Spleen (tissue), 11 donors: ENCODE results near the gene TAGAP. TPM values are rescaled to one million over a fixed set of nuclear protein-coding genes. Genes with fewer than 3 reads are reported as not detected.

ENCODE experiments used
- DNase-seq: peaks from one replicate; pipeline ENCODE4 v3.0.0-alpha.2; 2020
- H3K27ac ChIP-seq, 8 donors: fragments of 200-600 bp; sonication (generic) in 7 of 8; 1 replicate in 4 of 8; 2 replicates in 4 of 8; pipeline versions ENCODE4 v1.5.0 to v1.8.0; 2016 to 2021; ENCODE audit warnings: inconsistent platforms in 4 of 8, mild to moderate bottlenecking in 4 of 8, moderate library complexity in 1 of 8
- H3K27me3 ChIP-seq, 7 donors: fragments of 200-600 bp; sonication (generic) in 6 of 7; replicated peaks in 1 of 7; 1 replicate in 4 of 7; 2 replicates in 3 of 7; pipeline versions ENCODE4 v1.5.0 to v1.8.0; 2016 to 2021; ENCODE audit warnings: inconsistent platforms in 3 of 7, mild to moderate bottlenecking in 1 of 7
- H3K36me3 ChIP-seq, 6 donors: fragments of 200-600 bp; sonication (generic) in 5 of 6; 1 replicate in 4 of 6; 2 replicates in 2 of 6; pipeline versions ENCODE4 v1.5.0 to v1.8.0; 2016 to 2021; ENCODE audit warnings: inconsistent platforms in 2 of 6
- H3K4me1 ChIP-seq, 6 donors: fragments of 200-600 bp; sonication (generic) in 5 of 6; 1 replicate in 3 of 6; 2 replicates in 3 of 6; pipeline versions ENCODE4 v1.5.0 to v1.8.0; 2016 to 2021; ENCODE audit warnings: inconsistent platforms in 3 of 6
- H3K4me3 ChIP-seq, 8 donors: fragments of 200-600 bp; sonication (generic) in 7 of 8; 1 replicate in 4 of 8; 2 replicates in 4 of 8; pipeline versions ENCODE4 v1.5.0 to v1.8.0; 2016 to 2021; ENCODE audit warnings: inconsistent platforms in 4 of 8, mild to moderate bottlenecking in 4 of 8, moderate library complexity in 2 of 8
- H3K9me3 ChIP-seq, 8 donors: fragments of 200-600 bp; sonication (generic) in 7 of 8; 1 replicate in 4 of 8; 2 replicates in 4 of 8; pipeline versions ENCODE4 v1.5.0 to v1.8.0; 2016 to 2021; ENCODE audit warnings: inconsistent platforms in 4 of 8
- CTCF ChIP-seq, 11 experiments: fragments of 200-600 bp in 7 of 11; fragments of 450-650 bp in 4 of 11; sonication (generic) in 4 of 11; IDR thresholded peaks in 8 of 11; conservative IDR thresholded peaks in 3 of 11; 1 replicate in 7 of 11; 2 replicates in 4 of 11; pipeline versions ENCODE4 v1.4.0 to v1.8.0; 2016 to 2021; ENCODE audit warnings: antibody characterized with exemption in 11 of 11, inconsistent platforms in 4 of 11, mild to moderate bottlenecking in 1 of 11
- POLR2A ChIP-seq, 3 donors: fragments of 450-650 bp; IDR thresholded peaks; one replicate each; pipeline ENCODE4 v1.5.1; 2017; ENCODE audit warnings: antibody characterized with exemption in 3 of 3, mild to moderate bottlenecking in 1 of 3
- POLR2AphosphoS5 ChIP-seq, 3 donors: sonication (generic); formaldehyde crosslinking; IDR thresholded peaks; one replicate each; pipeline ENCODE4 v1.5.1; 2017; ENCODE audit warnings: antibody characterized with exemption in 3 of 3
- WGBS, 5 donors: extraction: QIAGEN DNeasy Blood & Tissue Kit in 3 of 5; methylation state at CpG; one replicate each; pipeline versions ENCODE4 v1.1.5 to v1.1.7; 2013 to 2018; 5-methylcytosine and 5-hydroxymethylcytosine counted together
- intact Hi-C: fragments of 100-400 bp; cut with DNase I; formaldehyde crosslinking; loops from one replicate; pipeline ENCODE4 v1.15.0; 2023; ENCODE audit warnings: low total_unique reads
- polyA plus RNA-seq, 3 donors: library from polyadenylated mRNA; stranded (reverse); fragments of 200-250 nt; gene quantifications; one replicate each; pipeline ENCODE4 v1.2.1, GENCODE V29; 2013
- total RNA-seq, 7 donors: library from RNA; depleted of rRNA in 3 of 7; stranded (reverse); fragments of >200 nt in 3 of 7; fragmentation: NEBNext Ultra II Directional in 4 of 7; extraction: Animal tissue kit (Norgen Biotek cat#: 25700) in 4 of 7; gene quantifications; one replicate each; pipeline versions ENCODE4 v1.1.0 to v1.2.1, GENCODE V29; 2016 to 2021
- donor health status: healthy with polysubstance abuse.
- donor health status: DM: no; HTN: no; CAD: no; lungs with moderate emphysema.
- donor health status: DM: no; HTN: no; CAD: no.
- donor health status: Bipolar disorder and iron deficiency.
- donor health status: healthy.
- donor health status: DM: no; HTN: no; CAD: no.
- donor health status: DM: yes; HTN: yes; CAD: no.

TAGAP gene
- total and polyA plus RNA-seq, 10 donors = 13.6 to 63.9 (median 44.2) TPM

GRCh38 chr6:159085396-159085895 lies 40.7 kb upstream of the TAGAP start:
- intact Hi-C loops = no loop called here
- Histone ChIP-seq H3K27me3 (no peaks in the 10 kb centered on the region), H3K27ac (no peak overlapping the region), H3K9me3 (no peaks in the 10 kb centered on the region), H3K4me3 (no peak overlapping the region), H3K36me3 (no peaks in the 10 kb centered on the region), H3K4me1 (peaks cover 0 to 24% (median 6%) of the 10 kb centered on the region in 6 donors)
- TF ChIP-seq CTCF (IDR thresholded peaks at IDR 0.05 in 8 of 11, conservative IDR thresholded peaks at IDR 0.05 in 3 of 11) (no peak), POLR2AphosphoS5 (IDR thresholded peaks at IDR 0.05) (no peak), POLR2A (IDR thresholded peaks at IDR 0.05) (no peak)
- DNase-seq = no peak
- WGBS, 5 donors = 88 to 98% (median 93%) methylated on average over 7 of the region's 7 CpGs

- Histone ChIP-seq H3K36me3 (no peaks in the 10 kb centered on the region), H3K27ac (no peak overlapping the region), H3K27me3 (no peaks in the 10 kb centered on the region), H3K9me3 (no peaks in the 10 kb centered on the region), H3K4me3 (no peak overlapping the region), H3K4me1 (peaks cover 0 to 32% (median 14%) of the 10 kb centered on the region in 6 donors)
- WGBS, 5 donors = 65 to 84% (median 75%) methylated on average over 2 of the region's 2 CpGs
- TF ChIP-seq POLR2A (IDR thresholded peaks at IDR 0.05) = no peak
- TF ChIP-seq CTCF (IDR thresholded peaks at IDR 0.05 in 8 of 11, conservative IDR thresholded peaks at IDR 0.05 in 3 of 11) = no peak
- TF ChIP-seq POLR2AphosphoS5 (IDR thresholded peaks at IDR 0.05) = no peak
- intact Hi-C loops = no loop called here
- no peak for DNase-seq
These were observed 39.8 kb upstream of the TAGAP start for GRCh38 chr6:159084493-159085091.

- TF ChIP-seq POLR2AphosphoS5 (IDR thresholded peaks at IDR 0.05) (no peak), POLR2A (IDR thresholded peaks at IDR 0.05) (no peak), CTCF (IDR thresholded peaks at IDR 0.05 in 8 of 11, conservative IDR thresholded peaks at IDR 0.05 in 3 of 11) (no peak)
- DNase-seq = no peak
- H3K27ac ChIP-seq = no peak overlapping the region
- peaks cover 0 to 42% (median 17%) of the 10 kb centered on the region in 6 donors for H3K4me1 ChIP-seq
- H3K9me3 ChIP-seq = no peaks in the 10 kb centered on the region
- intact Hi-C loops = no loop called here
- no peaks in the 10 kb centered on the region for H3K27me3 ChIP-seq
- H3K36me3 ChIP-seq = no peaks in the 10 kb centered on the region
- H3K4me3 ChIP-seq = no peak overlapping the region
- WGBS, 5 donors = 76 to 89% (median 82%) methylated on average over 2 of the region's 2 CpGs
These were observed 38.4 kb upstream of the TAGAP start for GRCh38 chr6:159083146-159083545.

- Histone ChIP-seq H3K4me3 (no peak overlapping the region), H3K36me3 (no peaks in the 10 kb centered on the region), H3K4me1 (peaks cover 0 to 47% (median 17%) of the 10 kb centered on the region in 6 donors), H3K27ac (no peak overlapping the region), H3K27me3 (no peaks in the 10 kb centered on the region), H3K9me3 (no peaks in the 10 kb centered on the region)
- TF ChIP-seq POLR2AphosphoS5 (IDR thresholded peaks at IDR 0.05) = no peak
- TF ChIP-seq POLR2A (IDR thresholded peaks at IDR 0.05) = no peak
- TF ChIP-seq CTCF (IDR thresholded peaks at IDR 0.05 in 8 of 11, conservative IDR thresholded peaks at IDR 0.05 in 3 of 11) = no peak
- WGBS, 5 donors = 75 to 87% (median 84%) methylated on average over 7 of the region's 7 CpGs
- intact Hi-C loops = no loop called here
- no peak for DNase-seq
These were observed 37.4 kb upstream of the TAGAP start for GRCh38 chr6:159082039-159082815.
